ENCODE measurements around the gene ZNRF1. TPM values are rescaled to one million over a fixed set of nuclear protein-coding genes. Genes with fewer than 3 reads are reported as not detected.
A peak's percentile ranks its signal among the peaks of the same experiment; 100 is the strongest.

The ZNRF1 gene
- total RNA-seq, 1 donor from 2014 or later, result 31.3 TPM

DNA sequence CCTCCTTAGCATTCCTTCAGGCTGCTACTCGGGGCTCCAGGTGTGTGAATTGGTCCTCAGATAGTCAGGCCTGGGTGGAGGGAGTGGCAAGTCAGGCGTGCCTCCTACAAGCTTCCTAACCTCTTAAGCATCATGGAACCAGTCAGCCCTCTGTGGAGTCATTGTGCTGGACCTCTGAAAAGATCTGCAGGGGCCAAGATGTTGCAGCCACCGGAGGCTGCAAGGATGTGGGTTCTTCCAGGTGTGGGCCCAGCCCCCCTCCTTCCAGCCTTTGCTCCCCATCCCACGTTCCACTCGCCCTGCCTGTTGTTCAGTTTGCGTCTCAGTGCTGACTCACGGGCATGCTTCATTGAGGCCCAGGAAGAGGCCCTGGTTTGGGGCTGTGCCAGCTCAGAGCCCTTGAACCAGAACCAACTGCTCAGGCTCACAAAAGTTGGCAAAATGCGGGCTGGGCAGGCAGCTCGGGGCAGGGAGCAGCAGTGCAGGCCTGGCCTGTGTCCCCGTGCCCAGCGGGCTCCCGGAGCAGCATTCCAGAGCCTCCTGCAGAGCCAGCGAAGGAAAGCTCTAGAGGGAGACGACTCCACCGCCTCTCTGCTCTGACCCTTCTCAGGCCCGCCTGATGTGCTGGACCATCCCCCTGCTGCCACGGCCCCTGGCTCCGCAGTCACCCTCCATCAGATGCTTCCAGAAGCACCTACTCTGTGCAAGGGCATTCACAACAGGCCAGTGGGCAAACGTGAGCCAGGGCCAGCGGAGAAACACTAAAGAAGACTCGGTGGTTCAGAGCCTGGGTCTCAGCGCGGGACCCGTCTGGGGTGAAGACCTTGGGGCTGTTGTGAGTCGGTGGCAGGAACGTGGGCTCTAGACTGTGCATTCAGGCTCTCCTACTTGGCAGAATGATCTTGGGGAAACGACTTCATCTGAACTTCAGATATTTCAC lies 110.2 kb downstream of the ZNRF1 start:
- Histone ChIP-seq H3K36me3 (ENCODE audit: control insufficient read depth, insufficient read depth, low read length) (no peaks in the 10 kb centered on the region), H3K27me3 (ENCODE audit: control insufficient read depth, insufficient read depth, low read length) (peaks cover 7% of the 10 kb centered on the region), H3K4me3 (ENCODE audit: low read depth, low read length) (no peak overlapping the region)
- TF ChIP-seq, protein P1, sequence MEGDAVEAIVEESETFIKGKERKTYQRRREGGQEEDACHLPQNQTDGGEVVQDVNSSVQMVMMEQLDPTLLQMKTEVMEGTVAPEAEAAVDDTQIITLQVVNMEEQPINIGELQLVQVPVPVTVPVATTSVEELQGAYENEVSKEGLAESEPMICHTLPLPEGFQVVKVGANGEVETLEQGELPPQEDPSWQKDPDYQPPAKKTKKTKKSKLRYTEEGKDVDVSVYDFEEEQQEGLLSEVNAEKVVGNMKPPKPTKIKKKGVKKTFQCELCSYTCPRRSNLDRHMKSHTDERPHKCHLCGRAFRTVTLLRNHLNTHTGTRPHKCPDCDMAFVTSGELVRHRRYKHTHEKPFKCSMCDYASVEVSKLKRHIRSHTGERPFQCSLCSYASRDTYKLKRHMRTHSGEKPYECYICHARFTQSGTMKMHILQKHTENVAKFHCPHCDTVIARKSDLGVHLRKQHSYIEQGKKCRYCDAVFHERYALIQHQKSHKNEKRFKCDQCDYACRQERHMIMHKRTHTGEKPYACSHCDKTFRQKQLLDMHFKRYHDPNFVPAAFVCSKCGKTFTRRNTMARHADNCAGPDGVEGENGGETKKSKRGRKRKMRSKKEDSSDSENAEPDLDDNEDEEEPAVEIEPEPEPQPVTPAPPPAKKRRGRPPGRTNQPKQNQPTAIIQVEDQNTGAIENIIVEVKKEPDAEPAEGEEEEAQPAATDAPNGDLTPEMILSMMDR (IDR thresholded peaks at IDR 0.05; ENCODE audit: insufficient read depth, low read length, poor library complexity, severe bottlenecking), result no peak
- peak; percentile 97 for DNase-seq (ENCODE audit: low read depth)

DNA sequence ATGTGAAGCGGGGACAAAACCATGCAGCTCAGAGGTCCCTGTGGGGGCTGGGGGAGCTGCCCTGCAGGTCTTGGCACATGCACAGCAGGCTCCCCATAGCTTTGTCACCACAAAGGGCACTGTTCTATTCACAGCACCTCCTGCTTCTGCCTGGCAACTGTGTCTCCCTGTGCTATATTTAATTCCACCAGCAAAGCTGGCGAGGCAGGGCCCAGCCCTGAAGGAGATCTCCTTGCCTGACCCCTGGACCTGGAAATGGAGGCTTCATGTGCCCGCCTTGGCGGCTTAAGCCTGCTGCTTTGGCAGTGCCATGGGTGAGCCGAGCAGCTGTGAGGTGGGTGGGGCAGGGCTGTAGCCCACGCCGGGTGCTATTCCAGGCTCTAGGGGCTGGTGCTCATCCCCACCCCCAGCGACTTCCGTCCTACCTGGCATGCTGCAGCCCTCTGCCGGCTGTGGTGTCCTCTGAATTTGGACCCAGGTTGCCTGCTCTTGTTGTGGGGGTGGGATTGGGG lies 111.0 kb downstream of the ZNRF1 start:
- H3K27me3 ChIP-seq (ENCODE audit: control insufficient read depth, insufficient read depth, low read length), result peaks cover 7% of the 10 kb centered on the region
- no peak for DNase-seq (ENCODE audit: low read depth)
- TF ChIP-seq, protein P1 (IDR thresholded peaks at IDR 0.05; ENCODE audit: insufficient read depth, low read length, poor library complexity, severe bottlenecking), result no peak
- no peak overlapping the region for H3K4me3 ChIP-seq (ENCODE audit: low read depth, low read length)
- no peaks in the 10 kb centered on the region for H3K36me3 ChIP-seq (ENCODE audit: control insufficient read depth, insufficient read depth, low read length)

DNA sequence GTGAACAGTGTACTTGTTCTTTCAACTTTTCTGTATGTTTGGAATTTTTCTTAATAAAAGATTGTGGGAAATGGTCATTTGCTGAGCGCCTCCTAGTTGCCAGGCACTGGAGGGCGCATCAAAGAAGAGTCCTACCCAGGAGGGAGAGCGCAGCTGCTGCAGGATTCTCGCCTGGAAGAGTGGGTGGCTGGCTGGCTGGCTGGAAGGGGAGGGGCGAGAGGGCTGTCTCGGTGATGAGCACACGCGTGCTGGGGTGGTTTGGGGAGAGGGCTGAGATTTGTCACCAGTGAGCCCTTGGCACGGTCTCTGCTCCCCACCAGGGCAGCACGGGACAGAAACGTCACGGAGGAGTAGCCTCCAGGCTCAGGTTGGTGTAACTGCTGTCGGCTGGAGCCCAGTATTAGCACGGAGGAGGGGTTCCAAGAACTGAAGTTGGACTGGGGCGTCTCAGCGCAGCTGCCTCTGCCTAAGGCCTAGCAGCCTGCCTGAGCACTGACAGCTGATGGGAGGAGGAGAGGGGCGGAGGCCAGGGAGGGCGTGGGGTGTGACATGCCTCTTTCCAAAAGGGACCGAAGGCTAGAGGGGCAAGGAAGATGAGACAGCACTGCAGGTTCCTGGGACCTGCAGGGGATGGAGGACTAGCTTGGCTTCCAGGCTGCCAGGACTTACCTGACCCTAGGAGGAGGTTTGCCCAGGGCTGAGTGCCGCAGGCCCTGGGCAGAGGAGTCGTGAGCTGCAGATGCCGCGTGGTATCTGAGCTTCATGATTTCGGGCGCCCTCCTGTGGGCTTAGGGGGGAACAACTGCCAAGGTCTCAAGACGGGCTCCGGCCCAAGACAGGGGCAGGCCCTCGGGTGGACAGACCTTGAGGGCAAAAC lies 112.1 kb downstream of the ZNRF1 start:
- Histone ChIP-seq H3K27me3 (ENCODE audit: control insufficient read depth, insufficient read depth, low read length) (peaks cover 10% of the 10 kb centered on the region), H3K4me3 (ENCODE audit: low read depth, low read length) (no peak overlapping the region), H3K36me3 (ENCODE audit: control insufficient read depth, insufficient read depth, low read length) (no peaks in the 10 kb centered on the region)
- TF ChIP-seq, protein P1 (IDR thresholded peaks at IDR 0.05; ENCODE audit: insufficient read depth, low read length, poor library complexity, severe bottlenecking), result peak; percentile 90
- DNase-seq (ENCODE audit: low read depth), result peak; percentile 65

DNA sequence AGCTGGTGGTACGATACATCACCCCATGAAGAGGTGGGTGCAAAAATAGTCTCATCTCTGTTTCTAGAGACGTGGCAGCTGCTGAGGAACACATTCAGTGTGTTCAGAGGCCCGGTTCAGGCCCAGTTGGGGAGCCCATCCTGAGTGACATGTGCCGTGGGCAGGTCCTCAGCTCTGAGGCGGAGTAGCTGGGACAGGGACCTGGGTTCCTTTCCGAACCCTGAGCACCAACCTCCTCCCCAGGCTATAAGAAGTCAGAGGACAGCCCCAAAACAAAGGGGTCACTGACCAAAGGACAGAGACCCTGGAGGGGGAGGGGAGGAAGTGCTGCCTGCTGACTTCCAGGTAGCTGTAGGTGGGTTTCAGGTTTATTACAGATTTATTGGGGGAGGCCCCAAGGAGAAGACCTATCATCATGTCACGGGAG lies 112.7 kb downstream of the ZNRF1 start:
- no peak overlapping the region for H3K4me3 ChIP-seq (ENCODE audit: low read depth, low read length)
- H3K27me3 ChIP-seq (ENCODE audit: control insufficient read depth, insufficient read depth, low read length), result peaks cover 10% of the 10 kb centered on the region
- TF ChIP-seq, protein P1 (IDR thresholded peaks at IDR 0.05; ENCODE audit: insufficient read depth, low read length, poor library complexity, severe bottlenecking), result no peak
- DNase-seq (ENCODE audit: low read depth), result no peak
- H3K36me3 ChIP-seq (ENCODE audit: control insufficient read depth, insufficient read depth, low read length), result no peaks in the 10 kb centered on the region

DNA sequence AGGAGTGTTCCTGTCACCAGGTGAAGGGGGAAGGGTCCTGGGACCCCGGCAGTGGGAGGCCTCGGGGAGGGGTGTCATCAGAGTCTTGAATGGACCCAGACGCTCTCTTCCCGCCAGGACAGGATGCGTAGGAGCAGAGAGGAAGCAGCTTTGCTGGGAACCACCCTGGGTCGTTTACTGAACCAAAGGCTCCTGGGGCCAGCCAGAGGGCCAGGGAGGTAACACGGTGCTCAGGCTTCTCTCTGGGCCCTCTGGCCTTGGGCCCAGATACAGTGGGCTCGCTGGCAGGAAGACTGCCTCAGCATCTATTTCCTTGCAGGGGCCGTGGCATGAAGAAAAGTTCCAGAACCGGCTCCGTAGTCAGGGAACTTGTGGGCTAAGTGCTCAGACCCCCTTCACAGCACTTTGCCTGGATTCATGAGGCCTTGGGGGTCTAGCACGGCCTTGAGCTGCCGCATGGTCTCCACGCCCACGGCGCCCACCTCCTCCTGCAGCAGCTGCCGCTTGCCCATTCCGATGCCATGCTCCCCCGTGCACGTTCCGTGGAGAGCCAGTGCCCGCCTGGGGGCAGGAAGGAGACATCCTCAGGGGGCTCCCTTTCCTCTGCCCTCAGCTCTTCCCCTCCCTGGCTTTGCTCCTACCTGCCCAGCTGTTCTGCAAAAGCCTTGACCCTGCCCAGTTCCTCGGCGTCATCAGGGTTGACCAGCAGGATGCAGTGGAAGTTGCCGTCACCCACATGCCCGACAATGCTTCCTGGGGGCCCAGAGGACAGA lies 113.3 kb downstream of the ZNRF1 start:
- Histone ChIP-seq H3K4me3 (ENCODE audit: low read depth, low read length) (no peak overlapping the region), H3K36me3 (ENCODE audit: control insufficient read depth, insufficient read depth, low read length) (no peaks in the 10 kb centered on the region), H3K27me3 (ENCODE audit: control insufficient read depth, insufficient read depth, low read length) (peaks cover 10% of the 10 kb centered on the region)
- DNase-seq (ENCODE audit: low read depth), result no peak
- TF ChIP-seq, protein P1 (IDR thresholded peaks at IDR 0.05; ENCODE audit: insufficient read depth, low read length, poor library complexity, severe bottlenecking), result no peak

Measured in kidney epithelial cell (primary cell).